NOMO-1 (cell line): ENCODE measurements around the gene SLCO4C1.

Experiments used
- DNase-seq, 2 experiments: peaks; one replicate each; lab custom pipeline; 2025; ENCODE audit not compliant: unreplicated experiment in 2 of 2; lab: John Stamatoyannopoulos, UW

Gene SLCO4C1

DNA sequence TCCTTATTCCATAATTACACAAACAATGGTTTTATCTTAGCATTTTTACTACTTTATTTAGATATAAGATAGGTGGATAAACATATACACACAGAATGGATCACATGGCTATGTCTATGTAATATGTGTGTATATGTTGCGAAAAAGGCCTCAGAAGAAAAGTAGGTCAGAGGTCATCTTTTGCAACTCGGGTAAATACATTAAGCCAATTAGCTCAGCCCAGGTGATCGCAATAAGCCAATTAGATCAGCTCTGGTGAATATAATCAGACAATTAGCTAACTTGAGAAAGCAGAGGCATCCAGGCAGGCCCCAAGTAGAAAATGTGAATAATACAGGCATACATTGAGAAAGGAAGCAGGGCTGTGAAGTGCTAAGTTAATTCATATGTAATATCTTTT lies 24.3 kb downstream of the SLCO4C1 start:
- peak in 1 of 2 experiments; percentile 18 for DNase-seq

GRCh38 chr5:102270036-102270435 lies 26.0 kb downstream of the SLCO4C1 start:
- no peak for DNase-seq

- DNase-seq, result no peak
These were observed 33.4 kb downstream of the SLCO4C1 start for GRCh38 chr5:102262688-102263087.

- DNase-seq, result no peak
These were observed 46.7 kb downstream of the SLCO4C1 start for GRCh38 chr5:102249381-102249780.

GRCh38 chr5:102243213-102243612 lies 52.9 kb downstream of the SLCO4C1 start:
- no peak for DNase-seq

GRCh38 chr5:102241809-102242421 lies 54.2 kb downstream of the SLCO4C1 start:
- DNase-seq, result no peak

DNA sequence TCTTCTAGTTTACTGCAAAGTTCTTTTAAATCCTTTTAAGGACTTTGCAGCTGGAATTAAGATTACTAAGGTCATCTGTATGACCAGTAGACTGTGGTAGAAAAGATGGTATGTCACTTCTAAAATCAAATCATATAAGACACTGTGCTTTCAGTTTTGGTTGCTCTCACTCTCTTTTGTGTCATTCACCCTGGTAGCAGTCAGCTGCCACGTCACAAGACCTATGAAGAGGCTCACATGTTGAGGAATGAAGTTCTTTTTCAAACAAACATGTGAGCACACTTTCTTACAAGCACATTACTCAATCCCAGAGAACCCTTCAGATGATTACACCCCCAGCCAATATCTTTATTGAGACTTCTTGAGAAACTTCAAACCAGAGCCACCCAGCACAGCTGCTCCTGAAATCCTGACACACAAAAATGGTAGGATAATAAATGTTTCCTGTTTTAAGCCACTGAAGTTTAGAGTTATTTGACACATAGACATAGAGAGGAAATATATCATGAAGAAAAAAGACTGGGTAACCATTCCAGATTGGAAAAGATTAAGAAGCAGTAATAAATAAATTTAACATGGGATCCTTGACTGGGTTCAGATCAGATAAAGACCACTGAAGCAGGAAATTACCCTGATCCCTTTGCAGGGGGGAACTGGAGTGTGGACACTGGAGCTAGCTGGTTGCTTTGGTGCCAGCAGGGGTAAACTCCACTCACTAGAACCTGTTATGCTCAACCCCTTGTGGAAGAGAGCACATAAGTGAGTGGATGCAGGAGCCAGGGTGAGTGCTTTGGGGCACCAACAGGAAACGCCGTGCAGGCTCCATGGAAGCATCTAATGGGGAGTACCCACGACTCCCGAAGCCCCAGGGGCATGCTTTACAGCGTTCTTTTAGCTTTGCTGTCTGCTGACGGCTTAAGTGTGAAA lies 64.1 kb downstream of the SLCO4C1 start:
- DNase-seq, result no peak

GRCh38 chr5:102229685-102230084 lies 66.4 kb downstream of the SLCO4C1 start:
- peak in 1 of 2 experiments; percentile 9 for DNase-seq

GRCh38 chr5:102226321-102226720 lies 69.8 kb downstream of the SLCO4C1 start:
- no peak for DNase-seq

- DNase-seq, result peak; percentile 4 to 56
These were observed 72.3 kb downstream of the SLCO4C1 start for GRCh38 chr5:102223542-102224477.

- DNase-seq, result no peak
These were observed 73.3 kb downstream of the SLCO4C1 start for GRCh38 chr5:102222772-102223171.

DNA sequence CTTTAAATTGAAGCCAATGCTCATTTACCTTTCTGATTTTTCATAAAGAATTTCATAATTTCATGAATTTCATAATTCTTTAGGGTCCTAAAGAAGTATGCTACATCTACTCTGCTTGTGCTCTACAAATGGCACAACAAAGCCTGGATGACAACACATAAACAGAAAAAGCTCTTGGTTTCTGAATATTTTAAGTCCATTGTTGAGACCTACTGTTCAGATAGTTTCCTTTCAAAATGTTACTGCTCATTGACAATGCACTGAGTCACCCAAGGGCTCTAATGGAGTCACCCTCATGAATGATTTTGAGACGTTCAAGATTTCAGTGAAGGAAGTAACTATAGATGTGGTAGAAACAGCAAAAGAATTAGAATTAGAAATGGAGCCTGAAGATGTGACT lies 74.1 kb downstream of the SLCO4C1 start:
- DNase-seq, result no peak

- no peak for DNase-seq
These were observed 77.9 kb downstream of the SLCO4C1 start for GRCh38 chr5:102218159-102218558.

DNA sequence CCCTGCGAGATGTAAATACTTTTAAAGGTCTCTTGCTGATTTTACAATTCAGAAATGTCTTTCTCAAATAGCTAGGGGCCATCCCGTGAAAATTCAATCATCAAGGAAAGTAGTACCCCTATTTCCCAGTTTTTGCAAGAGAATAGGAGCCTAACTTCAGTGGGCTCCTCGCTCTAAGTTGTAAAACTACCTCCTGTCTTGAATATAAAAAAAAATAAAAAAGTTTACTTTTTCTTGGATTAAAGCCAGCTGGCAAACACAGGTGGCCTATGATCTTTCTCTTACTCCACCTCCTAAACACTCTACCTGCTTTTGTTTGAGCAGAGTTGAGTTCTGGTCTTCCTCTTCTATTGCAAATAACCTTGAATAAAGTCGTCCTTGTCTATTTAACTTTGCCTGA lies 79.4 kb downstream of the SLCO4C1 start:
- no peak for DNase-seq

DNA sequence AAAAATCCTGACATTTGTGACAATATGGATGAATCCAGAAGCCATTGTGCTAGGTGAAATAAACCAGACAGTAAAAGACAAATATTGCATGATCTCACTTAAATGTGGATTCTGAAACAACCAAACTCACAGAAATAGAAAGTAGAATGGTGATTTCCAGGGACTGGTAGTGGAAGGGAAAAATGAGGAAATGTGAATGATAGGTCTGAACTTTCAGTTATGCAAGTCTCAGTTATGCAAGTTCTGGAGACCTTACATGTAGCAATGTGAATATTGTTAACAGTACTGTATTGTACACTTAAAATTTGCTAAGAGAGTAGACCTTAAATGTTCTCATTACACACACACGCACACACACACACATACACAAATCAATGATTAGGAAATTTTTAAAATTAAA lies 84.9 kb downstream of the SLCO4C1 start:
- DNase-seq, result peak; percentile 53 to 92

DNA sequence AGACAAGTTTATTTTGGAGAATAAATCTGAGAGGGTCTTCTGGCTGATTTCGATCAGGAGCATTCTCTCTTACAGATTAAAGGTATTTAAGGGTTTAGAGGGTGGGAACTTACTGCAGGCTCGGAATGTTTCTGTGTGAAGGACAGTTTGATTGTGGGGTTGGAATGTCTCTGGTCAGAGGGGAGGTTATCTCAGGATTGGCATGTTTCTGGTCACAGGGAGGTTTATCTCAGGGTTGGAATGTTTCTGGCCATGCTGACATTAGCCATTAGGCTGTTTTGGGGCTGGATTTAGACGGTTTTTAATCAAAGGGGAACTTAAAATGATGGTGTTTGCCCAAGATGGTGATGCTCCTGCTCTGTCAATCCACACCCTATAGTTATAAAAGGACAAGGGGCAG lies 95.2 kb downstream of the SLCO4C1 start:
- no peak for DNase-seq

GRCh38 chr5:102196481-102196880 lies 99.6 kb downstream of the SLCO4C1 start:
- DNase-seq, result no peak
